Epithelial cell of esophagus (primary cell): ENCODE data around the gene AHNAK.

Experiments
- DNase-seq: peaks from one replicate; pipeline ENCODE4 v3.0.0; 2010; ENCODE audit warnings: low read depth
- H3K4me3 ChIP-seq: 2 replicates; pipeline ENCODE4 v1.5.1; 2011; ENCODE audit warnings: mild to moderate bottlenecking, low read length, control low read depth
- TF ChIP-seq, protein P1 (sequence below): IDR thresholded peaks from 2 replicates; pipeline ENCODE4 v1.5.1; 2011; ENCODE audit warnings: low read depth, mild to moderate bottlenecking, low read length, control low read depth, inconsistent platforms; ENCODE audit not compliant: insufficient read depth; ENCODE audit errors: missing control alignments

The AHNAK gene

GRCh38 chr11:62418136-62418535 lies 128.5 kb downstream of the AHNAK start:
- no peak for DNase-seq
- TF ChIP-seq, protein P1, sequence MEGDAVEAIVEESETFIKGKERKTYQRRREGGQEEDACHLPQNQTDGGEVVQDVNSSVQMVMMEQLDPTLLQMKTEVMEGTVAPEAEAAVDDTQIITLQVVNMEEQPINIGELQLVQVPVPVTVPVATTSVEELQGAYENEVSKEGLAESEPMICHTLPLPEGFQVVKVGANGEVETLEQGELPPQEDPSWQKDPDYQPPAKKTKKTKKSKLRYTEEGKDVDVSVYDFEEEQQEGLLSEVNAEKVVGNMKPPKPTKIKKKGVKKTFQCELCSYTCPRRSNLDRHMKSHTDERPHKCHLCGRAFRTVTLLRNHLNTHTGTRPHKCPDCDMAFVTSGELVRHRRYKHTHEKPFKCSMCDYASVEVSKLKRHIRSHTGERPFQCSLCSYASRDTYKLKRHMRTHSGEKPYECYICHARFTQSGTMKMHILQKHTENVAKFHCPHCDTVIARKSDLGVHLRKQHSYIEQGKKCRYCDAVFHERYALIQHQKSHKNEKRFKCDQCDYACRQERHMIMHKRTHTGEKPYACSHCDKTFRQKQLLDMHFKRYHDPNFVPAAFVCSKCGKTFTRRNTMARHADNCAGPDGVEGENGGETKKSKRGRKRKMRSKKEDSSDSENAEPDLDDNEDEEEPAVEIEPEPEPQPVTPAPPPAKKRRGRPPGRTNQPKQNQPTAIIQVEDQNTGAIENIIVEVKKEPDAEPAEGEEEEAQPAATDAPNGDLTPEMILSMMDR, result no peak
- no peak overlapping the region for H3K4me3 ChIP-seq

GRCh38 chr11:62416596-62416995 lies 130.0 kb downstream of the AHNAK start:
- TF ChIP-seq, protein P1, result no peak
- H3K4me3 ChIP-seq, result no peak overlapping the region
- DNase-seq, result no peak

- H3K4me3 ChIP-seq, result no peak overlapping the region
- TF ChIP-seq, protein P1, result no peak
- peak; percentile 24 for DNase-seq
Observed at GRCh38 chr11:62413060-62413696, 133.4 kb downstream of the AHNAK start.

DNA sequence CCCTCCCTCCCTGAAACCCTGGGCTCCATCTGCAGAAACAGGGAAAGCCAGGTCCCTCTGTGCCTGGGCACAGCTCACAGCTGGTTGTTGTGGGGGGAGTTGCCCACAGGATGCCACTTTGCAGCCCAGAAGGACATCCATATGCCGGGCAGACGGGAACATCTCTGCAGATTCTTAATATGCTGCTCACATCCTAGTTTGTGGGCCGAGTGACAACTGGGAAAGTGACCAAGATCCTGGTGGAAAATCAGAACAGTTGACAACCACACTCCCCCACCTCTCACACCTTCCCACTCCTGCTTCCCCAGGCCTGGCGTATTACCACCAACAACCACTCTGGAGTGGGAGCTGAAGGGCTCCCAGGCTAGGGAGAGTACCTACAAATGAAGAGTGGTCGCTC lies 135.1 kb downstream of the AHNAK start:
- H3K4me3 ChIP-seq, result no peak overlapping the region
- TF ChIP-seq, protein P1, result no peak
- DNase-seq, result no peak

- TF ChIP-seq, protein P1, result no peak
- DNase-seq, result peak; percentile 49
- no peak overlapping the region for H3K4me3 ChIP-seq
Observed at GRCh38 chr11:62410972-62411371, 135.6 kb downstream of the AHNAK start.

- H3K4me3 ChIP-seq, result no peak overlapping the region
- TF ChIP-seq, protein P1, result no peak
- no peak for DNase-seq
Observed at GRCh38 chr11:62409831-62410230, 136.8 kb downstream of the AHNAK start.

- TF ChIP-seq, protein P1, result no peak
- no peak for DNase-seq
- H3K4me3 ChIP-seq, result no peak overlapping the region
Observed at GRCh38 chr11:62406034-62406433, 140.6 kb downstream of the AHNAK start.
